HEK293 (cell line): ENCODE measurements around the gene AP1B1.

ENCODE experiments used
- ATF2 ChIP-seq: fragments of 450-650 bp; formaldehyde crosslinking; IDR thresholded peaks from 2 replicates; pipeline ENCODE4 v1.5.1; 2016; ENCODE audit warnings: missing biosample characterization, missing genetic modification characterization, low read depth
- CTCF ChIP-seq: fragments of 450-650 bp; formaldehyde crosslinking; IDR thresholded peaks from 2 replicates; pipeline ENCODE4 v1.5.1; 2016; ENCODE audit warnings: missing biosample characterization, missing genetic modification characterization
- FEZF1 ChIP-seq: fragments of 450-650 bp; formaldehyde crosslinking; IDR thresholded peaks from 2 replicates; pipeline ENCODE4 v1.5.1; 2016; ENCODE audit warnings: missing biosample characterization, missing genetic modification characterization
- GFI1B ChIP-seq: fragments of 450-650 bp; formaldehyde crosslinking; IDR thresholded peaks from 2 replicates; pipeline ENCODE4 v1.5.1; 2016; ENCODE audit warnings: missing biosample characterization, missing genetic modification characterization
- HOXD13 ChIP-seq: sonication (generic); formaldehyde crosslinking; IDR thresholded peaks from 2 replicates; pipeline ENCODE4 v1.8.0; 2022; ENCODE audit warnings: missing genetic modification reagents, borderline replicate concordance
- PRDM10 ChIP-seq: fragments of 450-650 bp; formaldehyde crosslinking; IDR thresholded peaks from 2 replicates; pipeline ENCODE4 v1.5.1; 2016; ENCODE audit warnings: missing biosample characterization, missing genetic modification characterization
- SCRT1 ChIP-seq: fragments of 450-650 bp; formaldehyde crosslinking; IDR thresholded peaks from 2 replicates; pipeline ENCODE4 v1.5.1; 2016; ENCODE audit warnings: missing biosample characterization, missing genetic modification characterization, borderline replicate concordance
- TSHZ1 ChIP-seq: fragments of 450-650 bp; formaldehyde crosslinking; IDR thresholded peaks from 2 replicates; pipeline ENCODE4 v1.5.1; 2016; ENCODE audit warnings: missing biosample characterization, missing genetic modification characterization, borderline replicate concordance
- ZFP37 ChIP-seq: fragments of 450-650 bp; formaldehyde crosslinking; IDR thresholded peaks from 2 replicates; pipeline ENCODE4 v1.5.1; 2016; ENCODE audit warnings: missing biosample characterization, missing genetic modification characterization
- ZNF157 ChIP-seq: fragments of 450-650 bp; formaldehyde crosslinking; IDR thresholded peaks from 2 replicates; pipeline ENCODE4 v1.5.1; 2016; ENCODE audit warnings: missing biosample characterization, missing genetic modification characterization
- ZNF19 ChIP-seq: fragments of 450-650 bp; formaldehyde crosslinking; IDR thresholded peaks from 2 replicates; pipeline ENCODE4; 2016; ENCODE audit warnings: missing biosample characterization, missing genetic modification characterization, low read depth
- ZNF2 ChIP-seq: fragments of 450-650 bp; formaldehyde crosslinking; IDR thresholded peaks from 2 replicates; pipeline ENCODE4 v1.5.1; 2016; ENCODE audit warnings: missing biosample characterization, missing genetic modification characterization
- ZNF248 ChIP-seq: fragments of 450-650 bp; formaldehyde crosslinking; IDR thresholded peaks from 2 replicates; pipeline ENCODE4 v1.5.1; 2017; ENCODE audit warnings: missing biosample characterization, missing genetic modification characterization
- ZNF274 ChIP-seq, 2 experiments: fragments of 200-500 bp in 1 of 2; fragments of 450-650 bp in 1 of 2; sonication (Bioruptor generic) in 1 of 2; formaldehyde crosslinking in 1 of 2; IDR thresholded peaks; 2 replicates each; pipeline versions ENCODE4 v1.5.1 to v1.6.1; 2014 to 2016; ENCODE audit warnings: borderline replicate concordance in 1 of 2, inconsistent platforms in 1 of 2, low read length in 1 of 2, missing biosample characterization in 1 of 2, missing genetic modification characterization in 1 of 2
- ZNF433 ChIP-seq: fragments of 450-650 bp; formaldehyde crosslinking; IDR thresholded peaks from 2 replicates; pipeline ENCODE4 v1.5.1; 2016; ENCODE audit warnings: missing biosample characterization, missing genetic modification characterization, low read depth
- ZNF501 ChIP-seq: fragments of 450-650 bp; formaldehyde crosslinking; IDR thresholded peaks from 2 replicates; pipeline ENCODE4 v1.5.1; 2016; ENCODE audit warnings: missing biosample characterization, missing genetic modification characterization
- ZNF514 ChIP-seq: fragments of 450-650 bp; formaldehyde crosslinking; IDR thresholded peaks from 2 replicates; pipeline ENCODE4 v1.5.1; 2016; ENCODE audit warnings: missing biosample characterization, missing genetic modification characterization
- ZNF561 ChIP-seq: fragments of 450-650 bp; IDR thresholded peaks from 2 replicates; pipeline ENCODE4 v1.5.1; 2018; ENCODE audit warnings: missing biosample characterization, missing genetic modification characterization, borderline replicate concordance
- ZNF571 ChIP-seq: fragments of 450-650 bp; formaldehyde crosslinking; IDR thresholded peaks from 2 replicates; pipeline ENCODE4 v1.5.0; 2017; ENCODE audit warnings: missing biosample characterization, missing genetic modification characterization
- ZNF585B ChIP-seq: fragments of 450-650 bp; formaldehyde crosslinking; IDR thresholded peaks from 2 replicates; pipeline ENCODE4 v1.5.1; 2016; ENCODE audit warnings: missing biosample characterization, missing genetic modification characterization
- ZNF596 ChIP-seq: fragments of 450-650 bp; IDR thresholded peaks from 2 replicates; pipeline ENCODE4 v1.5.0; 2018; ENCODE audit warnings: missing biosample characterization, mild to moderate bottlenecking, missing genetic modification characterization, moderate library complexity
- ZNF692 ChIP-seq: fragments of 450-650 bp; formaldehyde crosslinking; IDR thresholded peaks from 2 replicates; pipeline ENCODE4 v1.5.1; 2016; ENCODE audit warnings: missing biosample characterization, missing genetic modification characterization
- ZNF776 ChIP-seq: fragments of 450-650 bp; formaldehyde crosslinking; IDR thresholded peaks from 2 replicates; pipeline ENCODE4 v1.5.0; 2017; ENCODE audit warnings: missing biosample characterization, missing genetic modification characterization, borderline replicate concordance
- ZNF792 ChIP-seq: fragments of 450-650 bp; formaldehyde crosslinking; IDR thresholded peaks from 2 replicates; pipeline ENCODE4 v1.5.1; 2016; ENCODE audit warnings: missing biosample characterization, missing genetic modification characterization
- ZSCAN23 ChIP-seq: fragments of 450-650 bp; formaldehyde crosslinking; IDR thresholded peaks from 2 replicates; pipeline ENCODE4 v1.5.1; 2016; ENCODE audit warnings: missing biosample characterization, missing genetic modification characterization
- ZSCAN5A ChIP-seq: fragments of 450-650 bp; formaldehyde crosslinking; IDR thresholded peaks from 2 replicates; pipeline ENCODE4 v1.5.1; 2016; ENCODE audit warnings: missing biosample characterization, missing genetic modification characterization

Gene AP1B1

GRCh38 chr22:29306175-29306834 lies 82.1 kb downstream of the AP1B1 start, which contains the start of gene GAS2L1 (continued):
- no peak for TF ChIP-seq ZNF274 (IDR thresholded peaks at IDR 0.05; ENCODE audit: low read length)
- no peak for TF ChIP-seq ZNF274 (tag by site-specific recombination; IDR thresholded peaks at IDR 0.05; ENCODE audit: borderline replicate concordance)
- no peak for TF ChIP-seq ZSCAN23 (tag by site-specific recombination)
- TF ChIP-seq FEZF1 (tag by site-specific recombination) = peak; percentile 61
- TF ChIP-seq ZSCAN5A (tag by site-specific recombination) = peak; percentile 3; the same call in 1 of the 2 replicates
- TF ChIP-seq GFI1B = no peak
- TF ChIP-seq ATF2 (tag by site-specific recombination) = no peak
- TF ChIP-seq PRDM10 (tag by site-specific recombination) = peak; percentile 95
- TF ChIP-seq TSHZ1 (tag by site-specific recombination) = peak; percentile 50; the same call in 1 of the 2 replicates
- no peak for TF ChIP-seq ZNF571 (tag by site-specific recombination)
- no peak for TF ChIP-seq ZNF596
- no peak for TF ChIP-seq ZNF19 (tag by site-specific recombination)
- TF ChIP-seq ZNF248 (tag by site-specific recombination) = no peak
- TF ChIP-seq ZNF514 (tag by site-specific recombination) = no peak
- no peak for TF ChIP-seq ZNF792 (tag by site-specific recombination)
- no peak for TF ChIP-seq ZNF692 (tag by site-specific recombination)
- TF ChIP-seq ZNF561 (tag by site-specific recombination) = peak; percentile 89
- TF ChIP-seq SCRT1 (tag by site-specific recombination) = no peak
- no peak for TF ChIP-seq ZNF776 (tag by site-specific recombination)
- TF ChIP-seq ZNF433 = no peak
- TF ChIP-seq ZNF585B (tag by site-specific recombination) = no peak
- no peak for TF ChIP-seq ZNF501 (tag by site-specific recombination)
- TF ChIP-seq HOXD13 (CRISPR knock-in tag) = no peak; the same call in 1 of the 2 replicates
- 0 out of 2 replicates have a peak, but pooled peaks have one; percentile 68 for TF ChIP-seq ZNF2
- TF ChIP-seq ZNF157 = no peak
- TF ChIP-seq CTCF (tag by site-specific recombination) = peak; percentile 85
- TF ChIP-seq ZFP37 (tag by site-specific recombination) = no peak
